PC-9 (cell line): ENCODE data around the gene SSR4. TPM values are rescaled to one million over a fixed set of nuclear protein-coding genes. Genes with fewer than 3 reads are reported as not detected.

Experiments
- BruUV-seq: library from RNA; stranded (reverse); fragments of 400-500 nt; replicated peaks from 2 replicates; lab custom pipeline; 2021; lab: Mats Ljungman, UMichigan
- CTCF ChIA-PET: fragments of 300-600 bp; sonication (Branson Sonifier 250); formaldehyde crosslinking; loops from one replicate; lab custom pipeline; 2022; ENCODE audit warnings: antibody characterized with exemption; lab: Charles Lee
- POLR2A ChIA-PET: fragments of 300-600 bp; sonication (Branson Sonifier 250); formaldehyde crosslinking; loops from one replicate; lab custom pipeline; 2022; ENCODE audit warnings: antibody characterized with exemption; ENCODE audit not compliant: unreplicated experiment; lab: Charles Lee
- DNase-seq, 2 experiments: peaks; one replicate each; pipeline versions ENCODE4 v3.0.0 to v3.0.0-alpha.2; 2015 to 2022; ENCODE audit warnings: mixed read lengths in 1 of 2
- H2AFZ ChIP-seq: fragments of 200-600 bp; sonication (generic); 2 replicates; pipeline ENCODE4 v1.8.1; 2017; ENCODE audit warnings: antibody characterized with exemption
- H3F3A ChIP-seq: fragments of 200-600 bp; sonication (generic); 2 replicates; pipeline ENCODE4 v1.8.1; 2017; ENCODE audit warnings: antibody characterized with exemption, mild to moderate bottlenecking, low read depth; ENCODE audit not compliant: insufficient read depth
- H3K27ac ChIP-seq: fragments of 200-600 bp; sonication (generic); 2 replicates; pipeline ENCODE4 v1.6.1; 2016; ENCODE audit warnings: mixed run types
- H3K27me3 ChIP-seq: fragments of 200-600 bp; sonication (generic); 2 replicates; pipeline ENCODE4 v1.6.1; 2016; ENCODE audit warnings: low read depth, mixed run types; ENCODE audit not compliant: insufficient read depth
- H3K36me3 ChIP-seq: fragments of 200-600 bp; sonication (generic); 2 replicates; pipeline ENCODE4 v1.6.1; 2016; ENCODE audit warnings: low read depth, mixed run types
- H3K4me1 ChIP-seq: fragments of 200-600 bp; sonication (generic); replicated peaks from 2 replicates; pipeline ENCODE4 v1.6.1; 2016; ENCODE audit warnings: mixed run types; ENCODE audit not compliant: insufficient read depth
- H3K4me2 ChIP-seq: fragments of 200-600 bp; sonication (generic); 2 replicates; pipeline ENCODE4 v1.6.1; 2017; ENCODE audit warnings: mixed run types
- H3K4me3 ChIP-seq: fragments of 200-600 bp; sonication (generic); 2 replicates; pipeline ENCODE4 v1.6.1; 2016; ENCODE audit warnings: mixed run types
- H3K79me2 ChIP-seq: fragments of 200-600 bp; sonication (generic); 2 replicates; pipeline ENCODE4 v1.6.1; 2017; ENCODE audit warnings: low read depth, mixed run types
- H3K9me2 ChIP-seq: fragments of 200-600 bp; sonication (generic); 2 replicates; pipeline ENCODE4 v1.8.1; 2017; ENCODE audit warnings: mild to moderate bottlenecking; ENCODE audit not compliant: insufficient read depth
- H3K9me3 ChIP-seq: fragments of 200-600 bp; sonication (generic); 2 replicates; pipeline ENCODE4 v1.8.1; 2016; ENCODE audit warnings: low read depth; ENCODE audit not compliant: insufficient read depth
- H4K20me1 ChIP-seq: fragments of 200-600 bp; sonication (generic); 2 replicates; pipeline ENCODE4 v1.8.1; 2017; ENCODE audit not compliant: insufficient read depth
- CTCF ChIP-seq: fragments of 200-600 bp; sonication (generic); conservative IDR thresholded peaks from 2 replicates; pipeline ENCODE4 v1.6.1; 2017; ENCODE audit warnings: mixed run types, antibody characterized with exemption, mild to moderate bottlenecking, moderate library complexity
- EZH2 ChIP-seq: fragments of 200-600 bp; sonication (generic); IDR thresholded peaks from 2 replicates; pipeline ENCODE4 v1.8.0; 2017; ENCODE audit warnings: antibody characterized with exemption, low read depth
- intact Hi-C: fragments of 100-400 bp; cut with micrococcal nuclease; formaldehyde crosslinking; loops from one replicate; pipeline ENCODE4 v1.10.0; 2022; ENCODE audit not compliant: unreplicated experiment
- total RNA-seq: library from RNA; stranded (reverse); gene quantifications from 2 replicates; pipeline ENCODE4 v1.2.3, GENCODE V29; 2021

Gene SSR4
- total RNA-seq, 1 experiment from 2014 or later: 223 TPM

- POLR2A ChIA-PET: no interaction called here
- CTCF ChIA-PET: no interaction called here
- intact Hi-C loops: no loop called here
- no peak for DNase-seq
- Histone ChIP-seq H4K20me1 (no peaks in the 10 kb centered on the region), H3K9me3 (no peaks in the 10 kb centered on the region), H3K4me3 (no peak overlapping the region), H3K4me2 (no peak overlapping the region), H3K9me2 (no peaks in the 10 kb centered on the region), H2AFZ (no peak overlapping the region), H3K4me1 (no peaks in the 10 kb centered on the region), H3K27ac (no peak overlapping the region), H3K27me3 (0 out of 2 replicates have a peak, but pooled peaks cover 15% of the 10 kb centered on the region), H3K79me2 (no peaks in the 10 kb centered on the region), H3F3A (no peaks in the 10 kb centered on the region), H3K36me3 (no peaks in the 10 kb centered on the region)
- no TSS peak for BruUV-seq
- TF ChIP-seq CTCF (no peak), EZH2 (no peak)
Measured at GRCh38 chrX:153805436-153805835, 11.0 kb downstream of the SSR4 start.

- Histone ChIP-seq H3K79me2 (no peaks in the 10 kb centered on the region), H3K36me3 (no peaks in the 10 kb centered on the region), H3K4me2 (no peak overlapping the region), H3K27ac (no peak overlapping the region), H3K9me2 (no peaks in the 10 kb centered on the region), H3K9me3 (no peaks in the 10 kb centered on the region), H3F3A (no peaks in the 10 kb centered on the region), H4K20me1 (no peaks in the 10 kb centered on the region), H3K4me1 (no peaks in the 10 kb centered on the region), H2AFZ (no peak overlapping the region), H3K27me3 (peaks cover 32% of the 10 kb centered on the region; the same call in 1 of the 2 replicates), H3K4me3 (no peak overlapping the region)
- TF ChIP-seq CTCF (no peak), EZH2 (no peak)
- ChIA-PET POLR2A (no interaction called here), CTCF (no interaction called here)
- intact Hi-C loops: no loop called here
- no peak for DNase-seq
- BruUV-seq: no TSS peak
Measured at GRCh38 chrX:153806999-153807575, 12.6 kb downstream of the SSR4 start.

- ChIA-PET CTCF (no interaction called here), POLR2A (no interaction called here)
- Histone ChIP-seq H3K36me3 (no peaks in the 10 kb centered on the region), H2AFZ (no peak overlapping the region), H3K27me3 (peaks cover 39% of the 10 kb centered on the region; the same call in 1 of the 2 replicates), H3K27ac (no peak overlapping the region), H3K4me1 (no peaks in the 10 kb centered on the region), H3K4me2 (no peak overlapping the region), H3K79me2 (no peaks in the 10 kb centered on the region), H3K4me3 (no peak overlapping the region), H3K9me3 (no peaks in the 10 kb centered on the region), H4K20me1 (no peaks in the 10 kb centered on the region), H3K9me2 (no peaks in the 10 kb centered on the region), H3F3A (no peaks in the 10 kb centered on the region)
- intact Hi-C loops: no loop called here
- no peak for DNase-seq
- TF ChIP-seq EZH2: no peak
- no peak for TF ChIP-seq CTCF
- BruUV-seq: no TSS peak
Measured at GRCh38 chrX:153807976-153808375, 13.5 kb downstream of the SSR4 start.
